HG02798 (cell line): ENCODE data around the gene CLBA1.
"Not testable (repeated sequence)": the region's sequence is repeated elsewhere in the genome, so short reads cannot be mapped to it uniquely, and the experiment has no call there.

ENCODE experiments used
- ATAC-seq: cut with Tn5 transposase; IDR thresholded peaks from one replicate; pipeline ENCODE4 v1.9.1; 2021; ENCODE audit warnings: mild to moderate bottlenecking; ENCODE audit not compliant: unreplicated experiment, poor library complexity

CLBA1 gene

DNA sequence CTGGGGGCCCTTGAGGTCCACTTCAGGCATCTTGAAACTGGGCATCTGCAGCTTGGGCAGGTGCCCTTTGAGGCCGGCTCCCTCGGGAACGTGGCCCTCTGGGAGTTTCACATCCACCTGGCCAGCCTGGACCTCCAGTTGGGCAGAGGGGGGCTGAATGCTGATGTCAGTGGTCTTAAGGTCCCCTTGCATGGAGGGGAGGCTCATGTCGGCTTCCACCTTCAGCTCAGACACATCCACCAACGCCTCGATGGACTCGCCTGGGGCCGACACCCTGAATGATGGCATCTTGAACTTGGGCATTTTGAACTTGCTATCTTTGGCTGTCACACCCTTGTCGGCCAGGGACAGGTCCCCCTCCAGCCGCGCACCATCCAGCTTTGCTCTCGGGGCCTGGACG, 38.4 kb upstream of the CLBA1 start:
- ATAC-seq: not testable (repeated sequence)

GRCh38 chr14:104947881-104948735, 37.5 kb upstream of the CLBA1 start:
- not testable (repeated sequence) for ATAC-seq

DNA sequence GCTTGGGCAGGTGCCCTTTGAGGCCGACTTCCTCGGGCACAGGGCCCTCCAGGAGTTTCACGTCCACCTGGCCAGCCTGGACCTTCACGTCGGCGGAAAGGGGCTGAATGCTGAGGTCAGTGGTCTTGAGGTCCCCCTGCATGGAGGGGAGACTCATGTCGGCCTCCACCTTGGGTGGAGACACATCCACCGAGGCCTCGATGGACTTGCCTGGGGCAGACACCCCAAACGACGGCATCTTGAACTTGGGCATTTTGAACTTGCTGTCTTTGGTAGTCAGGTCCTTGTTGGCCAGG, 36.9 kb upstream of the CLBA1 start:
- no peak for ATAC-seq

DNA sequence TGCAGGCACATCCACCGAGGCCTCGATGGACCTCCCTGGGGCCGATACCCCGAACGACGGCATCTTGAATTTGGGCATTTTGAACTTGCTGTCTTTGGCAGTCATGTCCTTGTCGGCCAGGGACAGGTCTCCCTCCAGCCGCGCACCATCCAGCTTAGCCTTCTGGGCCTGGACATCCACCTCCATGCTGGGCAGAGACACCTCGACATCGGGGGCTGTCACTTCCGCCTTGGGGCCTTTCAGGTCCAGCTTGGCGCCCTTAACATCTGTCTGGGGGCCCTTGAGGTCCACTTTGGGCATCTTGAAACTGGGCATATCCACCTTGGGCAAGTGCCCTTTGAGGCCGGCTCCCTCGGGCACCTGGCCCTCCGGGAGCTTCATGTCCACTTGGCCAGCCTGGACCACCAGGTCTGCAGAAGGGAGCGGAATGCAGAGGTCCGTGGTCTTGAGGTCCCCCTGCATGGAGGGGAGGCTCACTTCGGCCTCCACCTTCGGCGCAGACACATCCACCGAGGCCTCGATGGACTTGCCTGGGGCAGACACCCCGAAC, 36.1 kb upstream of the CLBA1 start:
- ATAC-seq: not testable (repeated sequence)

- ATAC-seq: no peak
Observed at GRCh38 chr14:104950021-104950420, 35.6 kb upstream of the CLBA1 start.

DNA sequence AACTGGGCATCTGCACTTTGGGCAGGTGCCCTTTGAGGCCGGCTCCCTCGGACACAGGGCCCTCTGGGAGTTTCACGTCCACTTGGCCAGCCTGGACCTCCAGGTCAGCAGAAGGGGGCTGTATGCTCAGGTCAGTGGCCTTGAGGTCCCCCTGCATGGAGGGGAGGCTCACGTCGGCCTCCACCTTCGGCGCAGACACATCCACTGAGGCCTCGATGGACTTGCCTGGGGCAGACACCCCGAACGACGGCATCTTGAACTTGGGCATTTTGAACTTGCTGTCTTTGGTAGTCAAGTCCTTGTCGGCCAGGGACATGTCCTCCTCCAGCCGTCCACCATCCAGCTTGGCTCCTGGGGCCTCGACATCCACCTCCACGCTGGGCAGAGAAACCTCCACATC, 34.9 kb upstream of the CLBA1 start:
- not testable (repeated sequence) for ATAC-seq

DNA sequence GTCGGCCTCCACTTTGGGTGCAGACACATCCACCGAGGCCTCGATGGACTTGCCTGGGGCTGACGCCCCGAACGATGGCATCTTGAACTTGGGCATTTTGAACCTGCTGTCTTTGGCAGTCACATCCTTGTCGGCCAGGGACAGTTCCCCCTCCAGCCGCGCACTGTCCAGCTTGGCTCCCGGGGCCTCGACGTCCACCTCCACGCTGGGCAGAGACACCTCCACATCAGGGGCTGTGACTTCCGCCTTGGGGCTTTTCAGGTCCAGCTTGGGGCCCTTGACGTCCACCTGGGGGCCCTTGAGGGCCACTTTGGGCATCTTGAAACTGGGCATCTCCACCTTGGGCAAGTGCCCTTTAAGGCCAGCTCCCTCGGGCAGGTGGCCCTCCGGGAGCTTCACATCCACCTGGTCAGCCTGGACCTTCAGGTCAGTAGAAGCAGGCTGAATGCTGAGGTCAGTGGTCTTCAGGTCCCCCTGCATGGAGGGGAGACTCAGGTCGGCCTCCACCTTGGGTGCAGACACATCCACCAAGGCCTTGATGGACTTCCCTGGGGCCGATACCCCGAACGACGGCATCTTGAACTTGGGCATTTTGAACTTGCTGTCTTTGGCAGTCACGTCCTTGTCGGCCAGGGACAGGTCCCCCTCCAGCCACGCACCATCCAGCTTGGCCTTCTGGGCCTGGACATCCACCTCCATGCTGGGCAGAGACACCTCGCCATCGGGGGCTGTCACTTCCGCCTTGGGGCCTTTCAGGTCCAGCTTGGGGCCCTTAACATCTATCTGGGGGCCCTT, 33.5 kb upstream of the CLBA1 start:
- ATAC-seq: not testable (repeated sequence)

- ATAC-seq: no peak
Observed at GRCh38 chr14:104953097-104953496, 32.5 kb upstream of the CLBA1 start.

DNA sequence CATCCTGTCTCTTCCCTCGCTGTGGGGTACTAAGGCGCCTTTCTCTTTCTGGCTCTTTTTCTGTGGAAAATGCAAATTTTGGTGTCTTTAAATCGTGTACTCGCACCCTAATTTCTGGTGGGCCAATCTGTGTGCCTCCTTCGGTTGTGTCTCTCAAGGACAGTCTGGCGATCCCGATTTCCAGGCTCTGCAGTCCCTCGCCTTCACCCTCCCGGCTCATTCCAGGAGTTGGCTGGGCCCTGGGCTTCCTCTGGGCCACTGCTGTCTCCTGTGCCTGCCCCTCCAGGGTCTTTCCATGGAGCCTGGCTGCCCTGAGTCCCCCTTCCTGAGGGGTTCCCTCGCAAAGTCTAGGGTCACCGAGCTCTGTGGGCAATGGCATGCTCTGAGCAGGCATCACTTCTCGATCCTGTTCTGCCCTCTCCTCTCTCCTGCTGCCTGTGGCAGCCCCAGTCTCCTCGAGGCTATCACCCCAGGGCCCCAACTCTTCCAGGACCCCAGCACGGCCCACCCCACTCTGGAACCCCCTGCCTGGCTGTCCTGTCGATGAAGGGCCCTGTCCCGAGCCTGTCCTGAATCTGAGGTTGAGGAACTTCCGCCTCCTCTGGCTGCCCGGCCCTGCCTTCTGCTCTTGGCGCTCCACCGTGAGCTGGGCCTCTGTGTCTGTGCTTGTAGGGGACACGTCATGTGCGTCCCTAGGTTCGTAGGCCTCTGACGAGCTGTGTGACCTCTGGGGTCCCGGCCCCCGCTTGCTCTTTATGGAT, 31.5 kb upstream of the CLBA1 start:
- no peak for ATAC-seq

DNA sequence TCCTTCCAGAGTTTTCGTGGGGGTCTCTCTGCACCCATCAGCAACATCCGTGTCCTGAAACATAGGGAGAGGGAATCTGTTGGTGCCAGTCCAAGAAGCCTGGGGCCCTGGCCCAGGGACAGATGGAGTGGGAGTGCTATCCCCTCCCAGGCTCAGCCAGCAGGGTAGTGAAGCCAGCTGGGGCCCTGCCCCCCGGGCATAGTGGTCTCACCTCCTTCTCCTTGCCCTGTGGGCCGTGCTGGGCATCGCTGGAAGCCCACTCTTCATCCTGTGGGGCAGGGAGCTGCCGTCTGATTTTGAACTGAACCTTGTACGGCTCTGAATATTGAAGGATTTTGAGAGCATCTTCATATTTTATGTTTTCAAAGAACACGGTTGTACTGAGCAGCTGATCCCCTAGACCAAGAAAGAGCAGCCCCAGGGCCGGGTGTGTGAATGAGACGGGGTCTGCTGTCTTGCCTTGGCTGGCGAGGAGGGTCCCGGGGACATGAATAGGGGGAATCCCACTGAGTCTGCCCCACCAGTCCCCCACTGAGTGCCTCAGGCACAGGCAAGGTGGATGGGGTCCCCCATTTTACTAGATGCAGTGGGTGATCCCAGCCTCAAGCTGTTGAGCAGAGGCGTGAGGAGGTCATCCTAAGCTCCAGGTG, 30.7 kb upstream of the CLBA1 start:
- no peak for ATAC-seq

DNA sequence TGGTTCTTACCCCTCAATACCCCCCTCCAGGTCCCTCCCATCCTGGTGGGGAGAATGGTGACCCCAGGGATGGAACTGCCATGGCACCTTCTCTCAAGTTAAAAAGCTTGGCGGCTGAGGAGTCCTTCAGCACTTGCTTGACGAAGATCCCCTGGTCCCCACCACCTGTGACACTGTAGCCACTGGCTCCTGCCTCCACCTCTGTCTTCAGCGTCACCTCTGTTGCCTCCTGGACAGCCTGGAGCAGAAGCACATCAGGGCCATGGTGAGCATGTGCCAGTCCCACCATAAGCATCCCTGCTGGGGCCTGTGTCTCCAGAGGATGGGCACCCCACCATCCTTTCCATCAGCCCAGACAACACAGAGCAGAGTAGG, 30.2 kb upstream of the CLBA1 start:
- no peak for ATAC-seq

- ATAC-seq: no peak
Observed at GRCh38 chr14:104956290-104956890, 29.2 kb upstream of the CLBA1 start.

GRCh38 chr14:104957146-104958113, 28.2 kb upstream of the CLBA1 start:
- no peak for ATAC-seq

DNA sequence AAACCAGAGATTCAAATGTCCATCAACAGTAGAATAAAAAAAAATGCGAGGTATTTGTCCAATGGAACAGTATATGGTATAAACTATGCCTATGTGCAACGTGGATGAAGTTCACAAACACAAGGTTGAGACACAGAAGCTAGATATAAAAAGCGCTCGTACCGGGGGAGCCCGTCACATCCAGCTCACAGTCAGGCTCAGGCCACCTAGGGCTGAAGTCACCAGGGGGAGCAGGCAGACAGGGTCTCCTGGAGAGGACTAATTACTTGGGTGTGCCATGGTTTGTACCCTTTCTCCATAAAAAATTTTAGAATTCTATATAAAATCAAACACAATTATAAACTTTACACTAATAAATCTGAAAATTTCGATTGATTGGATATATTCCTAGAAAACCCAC, 21.0 kb upstream of the CLBA1 start:
- ATAC-seq: no peak

DNA sequence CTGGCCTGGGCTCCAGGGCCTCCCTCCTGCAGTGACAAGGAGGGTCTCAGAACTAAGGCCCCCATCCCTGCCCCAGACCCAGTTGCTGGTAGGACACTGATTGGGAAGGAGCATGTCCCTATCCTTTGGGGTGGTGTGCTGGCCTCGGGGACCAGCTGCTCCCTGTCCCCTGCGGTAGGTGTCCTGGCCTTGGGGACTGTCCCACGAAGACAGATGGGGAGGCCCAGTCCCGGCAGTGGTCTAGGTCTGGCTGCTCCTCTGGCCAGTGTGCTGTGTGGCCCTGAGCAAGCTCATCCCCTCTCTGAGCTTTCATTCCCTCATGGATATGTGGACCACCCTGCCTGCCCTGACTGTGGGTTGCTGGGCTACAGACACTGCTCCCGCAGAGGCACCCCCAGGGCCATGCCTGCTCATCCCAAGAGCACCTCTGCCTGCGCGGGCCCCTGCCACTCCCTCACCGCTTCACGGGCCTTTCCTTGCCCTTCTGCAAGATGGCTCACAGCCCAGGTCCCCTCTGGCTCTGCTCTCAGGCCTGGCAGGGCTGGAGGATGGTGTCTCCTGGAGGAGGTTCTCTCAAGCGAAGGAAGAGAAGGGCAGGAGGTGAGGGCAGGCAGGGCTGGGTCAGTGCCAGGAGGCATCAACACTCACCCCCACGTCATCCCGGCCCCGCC, 19.9 kb upstream of the CLBA1 start:
- no peak for ATAC-seq

- no peak for ATAC-seq
Observed at GRCh38 chr14:104966261-104966865, 19.2 kb upstream of the CLBA1 start.

- ATAC-seq: no peak
Observed at GRCh38 chr14:104966981-104967385, 18.6 kb upstream of the CLBA1 start.
